H1 (cell line): Measurements from ENCODE around the gene KLHDC7B. TPM values are rescaled to one million over a fixed set of nuclear protein-coding genes. Genes with fewer than 3 reads are reported as not detected.

Experiments
- CHD7 ChIP-seq: fragments of 300-600 bp; sonication (generic); IDR thresholded peaks from 2 replicates; pipeline ENCODE4 v1.7.1; 2012; ENCODE audit warnings: low read length, moderate library complexity, mild to moderate bottlenecking, inconsistent platforms; ENCODE audit not compliant: insufficient replicate concordance
- NANOG ChIP-seq: IDR thresholded peaks from 2 replicates; pipeline ENCODE4 v1.6.1; 2011; ENCODE audit warnings: low read length, low read depth, mild to moderate bottlenecking, inconsistent platforms; ENCODE audit not compliant: insufficient read depth, poor library complexity, severe bottlenecking
- TEAD4 ChIP-seq: IDR thresholded peaks from 2 replicates; pipeline ENCODE4 v1.6.1; 2012; ENCODE audit warnings: low read depth, low read length, inconsistent platforms, mixed read lengths
- polyA plus RNA-seq, 7 experiments: library from polyadenylated mRNA; depleted of rRNA in 3 of 7; stranded (reverse) in 5 of 7; unstranded in 2 of 7; fragments of >200 nt in 5 of 7; fragments of 200-250 nt in 2 of 7; gene quantifications; 1 replicate in 5 of 7; 2 replicates in 1 of 7; 4 replicates in 1 of 7; pipeline versions ENCODE4 v1.2.1 to v1.2.3, GENCODE V29; 2011 to 2013; ENCODE audit warnings: missing spikeins in 2 of 7, mixed read lengths in 2 of 7
- total RNA-seq: library from RNA; stranded (reverse); fragmentation: NEBNext Ultra II Directional; extraction: Animal tissue kit (Norgen Biotek cat#: 25700); gene quantifications from 2 replicates; pipeline ENCODE4 v1.2.1, GENCODE V29; 2021

KLHDC7B gene
- total and polyA plus RNA-seq, 2 of the 8 experiments (the other 6 are each of a cell fraction or from before 2014, with no cell fraction given): not detected

DNA sequence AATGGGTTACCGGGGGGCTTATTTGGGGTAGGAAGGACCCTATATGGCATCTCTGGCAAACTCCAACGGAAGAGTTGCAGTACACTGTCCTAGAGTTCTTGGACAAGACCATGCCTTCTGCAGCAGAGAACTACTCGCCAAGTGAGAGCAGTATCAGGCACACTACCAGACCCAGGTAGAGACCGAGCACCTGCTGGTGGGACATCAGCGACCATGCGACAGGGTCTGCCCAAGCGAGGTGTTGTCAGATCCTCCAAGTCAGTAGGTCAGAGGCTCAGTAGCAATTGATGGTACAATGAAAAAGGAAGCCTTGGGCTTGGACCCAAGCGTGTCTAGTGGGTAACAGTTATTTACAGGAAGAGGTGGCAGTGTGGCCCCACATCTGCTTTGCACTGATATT is 40.1 kb downstream of the KLHDC7B start (continued):
- TF ChIP-seq CHD7 (no peak), NANOG (no peak), TEAD4 (no peak)
